Activated naive CD4-positive, alpha-beta T cell treated with anti-CD3 and anti-CD28 coated beads, Interleukin-2, amount 50 U/mL, for 24 hours (primary cell): ENCODE data around the gene FLNA.

ENCODE experiments used
- H3K27ac Mint-ChIP-seq: one replicate; pipeline ENCODE4 v1.8.0; 2021; ENCODE audit warnings: mild to moderate bottlenecking, mixed read lengths
- H3K27me3 Mint-ChIP-seq: one replicate; pipeline ENCODE4 v1.8.0; 2021; ENCODE audit warnings: mixed read lengths
- H3K36me3 Mint-ChIP-seq: one replicate; pipeline ENCODE4 v1.8.0; 2021; ENCODE audit warnings: mixed read lengths
- H3K4me1 Mint-ChIP-seq: one replicate; pipeline ENCODE4 v1.8.0; 2021; ENCODE audit warnings: mixed read lengths
- H3K4me3 Mint-ChIP-seq: one replicate; pipeline ENCODE4 v1.8.0; 2021; ENCODE audit warnings: mild to moderate bottlenecking, mixed read lengths
- H3K9me3 Mint-ChIP-seq: one replicate; pipeline ENCODE4 v1.8.0; 2021; ENCODE audit warnings: mixed read lengths

The FLNA gene

DNA sequence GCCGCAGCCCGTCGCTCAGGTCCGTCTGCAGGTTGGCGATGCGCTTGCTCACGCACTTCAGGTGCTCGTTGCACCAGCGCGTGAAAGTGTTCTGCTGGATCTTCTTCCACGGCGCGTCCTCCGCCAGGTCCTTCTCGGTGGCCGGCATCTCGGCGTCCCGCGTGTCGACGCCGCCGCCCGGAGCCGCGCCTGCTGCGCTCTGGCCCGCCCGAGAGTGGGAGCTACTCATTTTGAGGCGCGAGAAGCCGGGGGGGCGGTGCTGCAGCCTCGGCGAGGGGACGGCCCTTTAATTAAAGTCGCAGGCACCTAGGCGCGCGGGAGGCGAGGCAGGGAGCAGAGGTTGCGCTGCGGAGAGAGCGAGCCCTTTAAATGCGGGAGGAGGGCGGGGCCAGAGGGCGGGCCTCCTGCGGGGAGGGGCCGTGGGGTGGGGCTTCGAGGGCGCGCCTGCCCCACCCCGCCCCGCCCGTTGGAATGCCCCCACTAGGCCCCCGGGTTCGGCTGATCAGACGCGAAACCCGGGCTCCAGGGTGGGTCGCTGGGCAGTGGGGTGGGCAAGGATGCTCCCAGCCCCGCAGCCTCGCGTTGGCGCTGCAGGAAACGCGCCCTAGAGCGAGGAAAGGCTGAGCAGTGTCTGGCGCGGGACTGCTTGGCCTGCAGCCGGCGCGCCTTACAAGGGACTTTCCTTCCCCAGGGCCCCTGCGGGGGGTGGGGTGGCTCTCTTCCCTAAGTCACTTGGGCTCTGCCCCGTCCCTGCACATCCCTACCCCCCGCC is 3.2 kb downstream of the FLNA start:
- Mint-ChIP-seq H3K9me3 (no peaks in the 10 kb centered on the region), H3K4me3 (peak overlapping the region; percentile 80), H3K27ac (no peak overlapping the region), H3K27me3 (no peaks in the 10 kb centered on the region), H3K4me1 (peaks cover 10% of the 10 kb centered on the region), H3K36me3 (no peaks in the 10 kb centered on the region)

DNA sequence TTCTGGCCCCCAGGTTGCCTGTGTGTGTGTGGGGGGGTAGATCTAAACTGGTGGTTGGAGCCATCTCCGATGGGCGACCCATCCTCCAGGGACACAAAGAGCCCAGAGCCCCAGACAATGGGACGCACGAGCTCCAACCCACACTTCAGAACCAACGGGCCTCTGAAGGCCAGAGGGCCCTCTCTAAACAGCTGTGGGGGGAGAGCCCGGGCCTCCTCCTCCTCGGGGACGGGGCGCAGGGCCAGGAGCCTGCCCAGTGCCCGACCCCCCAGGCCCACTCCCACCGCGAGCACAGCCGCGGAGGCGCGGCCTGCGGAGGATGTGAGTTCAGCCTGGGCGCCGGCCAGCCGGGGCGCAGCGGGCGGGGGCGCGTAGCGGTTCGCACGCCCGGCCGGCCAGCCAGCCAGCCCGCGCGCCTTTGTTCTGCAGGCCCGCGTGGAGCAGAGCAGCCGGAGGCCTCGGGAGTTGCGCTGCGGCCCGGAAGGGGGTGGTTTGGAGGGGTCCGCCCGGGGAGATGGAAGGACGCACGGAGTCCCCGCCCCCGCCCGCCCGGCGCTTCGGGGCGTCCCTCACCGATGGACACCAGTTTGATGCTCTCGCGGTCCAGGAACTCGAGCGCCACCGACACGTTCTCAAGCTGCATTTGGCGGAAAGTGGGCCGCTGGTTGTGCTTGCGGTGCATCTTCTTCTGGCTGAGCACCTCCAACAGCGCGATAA is 4.0 kb downstream of the FLNA start:
- Mint-ChIP-seq H3K36me3 (no peaks in the 10 kb centered on the region), H3K27me3 (no peaks in the 10 kb centered on the region), H3K27ac (peak overlapping the region; percentile 68), H3K4me1 (peaks cover 10% of the 10 kb centered on the region), H3K9me3 (no peaks in the 10 kb centered on the region), H3K4me3 (peak overlapping the region; percentile 97)

DNA sequence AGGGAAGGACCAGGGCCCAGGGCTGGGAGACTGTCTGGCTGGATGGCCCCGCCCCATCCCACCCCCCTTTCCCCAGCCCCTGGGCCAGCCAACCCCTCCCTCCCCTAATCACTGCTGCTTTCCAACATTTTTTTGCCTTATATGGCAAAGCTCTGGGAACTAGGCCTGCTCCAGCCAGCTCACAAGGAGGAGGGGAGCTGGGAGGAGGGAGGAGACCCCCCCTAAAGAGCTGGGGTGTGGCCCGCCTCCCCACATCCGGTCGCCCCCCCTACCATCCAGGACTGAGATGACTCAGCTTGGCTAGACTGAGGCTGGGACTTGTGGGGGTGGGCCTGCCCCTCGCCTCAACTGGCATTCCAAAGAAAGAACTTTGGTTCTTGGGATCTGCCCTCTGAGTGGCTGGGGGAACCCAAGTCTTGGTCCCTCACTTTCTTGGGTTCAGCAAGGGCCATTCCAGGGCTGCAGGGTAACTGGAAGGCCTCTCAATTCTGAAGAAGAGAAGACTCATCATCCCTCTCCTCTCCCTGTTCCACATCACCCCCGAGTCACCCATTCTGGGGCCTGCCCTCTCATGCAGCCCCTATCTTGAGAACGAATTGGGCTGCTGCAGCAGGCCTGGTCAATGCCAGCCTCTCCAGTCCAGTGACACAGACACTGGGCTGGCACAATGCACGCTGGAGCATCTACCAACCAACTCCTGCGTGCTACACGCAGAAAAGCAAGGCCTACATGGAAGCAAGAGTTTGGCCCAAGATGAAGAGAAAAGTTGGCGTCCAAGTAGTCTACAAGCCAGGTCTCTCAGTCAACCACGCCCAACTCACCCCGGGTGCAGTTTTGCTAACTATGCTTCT is 4.8 kb downstream of the FLNA start:
- peak overlapping the region; percentile 68 for H3K27ac Mint-ChIP-seq
- peaks cover 10% of the 10 kb centered on the region for H3K4me1 Mint-ChIP-seq
- H3K4me3 Mint-ChIP-seq = peak overlapping the region; percentile 97
- H3K9me3 Mint-ChIP-seq = no peaks in the 10 kb centered on the region
- H3K36me3 Mint-ChIP-seq = no peaks in the 10 kb centered on the region
- no peaks in the 10 kb centered on the region for H3K27me3 Mint-ChIP-seq

DNA sequence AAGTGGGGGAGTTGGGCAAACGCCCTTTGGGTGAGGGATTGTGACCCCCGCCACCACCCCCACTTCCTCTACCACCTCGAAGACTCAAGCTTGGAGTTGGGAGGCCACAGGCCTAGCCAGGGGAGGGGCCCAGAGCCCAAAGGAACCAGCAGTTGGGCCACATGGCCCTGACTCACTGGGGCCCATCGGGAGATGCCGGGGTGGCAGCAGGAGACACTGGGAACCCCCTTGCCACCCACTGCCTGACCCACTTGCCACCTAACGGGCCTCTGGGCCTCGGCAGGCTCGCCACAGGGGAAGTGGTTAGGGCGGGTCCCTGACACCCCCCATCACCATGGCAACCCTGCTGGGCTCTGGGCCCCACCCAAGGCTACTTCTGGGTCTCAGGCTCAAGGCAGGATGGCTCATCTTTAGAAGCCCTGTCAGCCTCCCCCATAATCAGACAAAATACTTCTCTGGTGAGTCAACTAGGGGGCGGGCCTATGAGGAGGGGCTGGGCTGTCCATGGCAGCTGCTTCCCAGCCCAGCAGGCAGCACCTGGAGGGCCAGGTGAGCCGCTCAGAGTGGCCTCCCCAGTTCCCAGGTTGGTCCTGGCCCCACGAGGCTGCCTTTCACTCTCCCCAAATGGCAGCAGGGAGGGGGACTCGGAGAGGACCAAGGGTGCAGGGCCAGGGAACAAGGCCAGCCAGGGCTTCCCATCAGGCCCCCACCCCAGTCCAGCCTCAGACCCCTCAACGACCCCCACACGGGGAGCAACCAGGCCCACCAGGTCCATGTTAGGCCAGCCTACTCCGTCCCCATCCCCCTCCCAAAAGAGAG is 5.6 kb downstream of the FLNA start:
- H3K4me1 Mint-ChIP-seq = peaks cover 10% of the 10 kb centered on the region
- peak overlapping the region; percentile 79 for H3K4me3 Mint-ChIP-seq
- no peaks in the 10 kb centered on the region for H3K36me3 Mint-ChIP-seq
- no peaks in the 10 kb centered on the region for H3K9me3 Mint-ChIP-seq
- H3K27me3 Mint-ChIP-seq = no peaks in the 10 kb centered on the region
- peak overlapping the region; percentile 79 for H3K27ac Mint-ChIP-seq

DNA sequence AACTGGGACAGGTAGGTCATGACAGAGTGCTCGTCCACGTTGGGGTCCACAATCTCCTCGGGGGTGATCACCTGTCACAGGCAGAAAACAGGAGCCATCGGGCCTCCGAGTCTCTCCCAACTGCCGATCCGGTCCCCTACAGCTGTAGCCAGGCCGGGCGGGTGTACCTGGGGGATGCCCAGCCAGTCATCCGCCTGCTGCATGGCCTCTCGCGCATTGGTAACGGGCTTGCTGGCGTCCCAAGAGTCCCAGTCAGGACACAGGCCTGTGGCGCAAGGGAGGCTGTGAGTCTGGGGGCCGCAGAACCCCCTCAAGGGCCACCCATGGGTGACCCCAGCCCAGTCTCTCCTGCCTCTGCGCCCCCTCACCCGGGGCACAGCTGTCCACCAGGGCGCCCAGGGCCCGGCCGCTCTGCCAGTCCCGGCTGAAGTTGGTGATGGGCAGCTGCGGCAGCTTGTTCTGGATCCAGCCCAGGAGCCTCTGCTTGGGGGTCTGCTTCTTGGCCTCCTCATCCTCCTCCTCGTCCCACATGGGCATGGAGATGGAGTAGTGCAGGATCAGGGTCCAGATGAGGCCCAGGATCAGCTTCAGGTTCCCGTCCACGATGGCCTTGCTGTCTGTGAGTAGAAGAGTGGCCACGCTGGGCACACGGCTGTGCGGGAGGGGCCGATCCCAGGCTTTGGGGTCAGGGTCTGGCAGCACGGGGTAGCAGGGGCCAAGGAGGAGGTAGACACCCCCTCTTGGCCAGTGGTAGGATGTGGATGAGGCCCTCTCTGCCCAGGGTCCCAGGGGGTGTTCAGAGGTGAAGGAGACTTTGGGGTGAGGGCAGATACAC is 6.7 kb downstream of the FLNA start:
- no peaks in the 10 kb centered on the region for H3K9me3 Mint-ChIP-seq
- H3K27me3 Mint-ChIP-seq = no peaks in the 10 kb centered on the region
- H3K4me1 Mint-ChIP-seq = peaks cover 5% of the 10 kb centered on the region
- peak overlapping the region; percentile 79 for H3K4me3 Mint-ChIP-seq
- peak overlapping the region; percentile 79 for H3K27ac Mint-ChIP-seq
- H3K36me3 Mint-ChIP-seq = no peaks in the 10 kb centered on the region

DNA sequence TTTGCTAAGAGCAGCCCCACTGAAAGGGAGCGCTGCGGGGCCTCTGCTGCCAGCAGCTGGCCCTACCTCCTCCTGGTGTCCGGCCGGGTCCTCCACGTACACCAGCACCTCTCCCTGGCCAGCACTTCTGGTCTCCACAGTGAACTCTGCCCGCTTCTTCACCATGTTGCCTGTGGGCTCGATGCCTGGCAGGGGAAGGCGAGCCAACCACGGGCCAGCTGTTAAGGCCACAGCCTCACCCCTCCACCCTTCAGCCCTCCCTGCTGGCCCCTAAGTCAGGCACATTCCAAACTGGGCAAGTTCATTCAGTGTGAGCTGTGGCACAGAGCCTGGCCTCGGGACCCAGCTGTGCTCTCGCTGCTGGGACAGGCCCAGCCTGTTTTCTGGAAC is 7.8 kb downstream of the FLNA start:
- H3K27me3 Mint-ChIP-seq = no peaks in the 10 kb centered on the region
- no peaks in the 10 kb centered on the region for H3K36me3 Mint-ChIP-seq
- no peaks in the 10 kb centered on the region for H3K4me1 Mint-ChIP-seq
- no peaks in the 10 kb centered on the region for H3K9me3 Mint-ChIP-seq
- no peak overlapping the region for H3K27ac Mint-ChIP-seq
- no peak overlapping the region for H3K4me3 Mint-ChIP-seq

DNA sequence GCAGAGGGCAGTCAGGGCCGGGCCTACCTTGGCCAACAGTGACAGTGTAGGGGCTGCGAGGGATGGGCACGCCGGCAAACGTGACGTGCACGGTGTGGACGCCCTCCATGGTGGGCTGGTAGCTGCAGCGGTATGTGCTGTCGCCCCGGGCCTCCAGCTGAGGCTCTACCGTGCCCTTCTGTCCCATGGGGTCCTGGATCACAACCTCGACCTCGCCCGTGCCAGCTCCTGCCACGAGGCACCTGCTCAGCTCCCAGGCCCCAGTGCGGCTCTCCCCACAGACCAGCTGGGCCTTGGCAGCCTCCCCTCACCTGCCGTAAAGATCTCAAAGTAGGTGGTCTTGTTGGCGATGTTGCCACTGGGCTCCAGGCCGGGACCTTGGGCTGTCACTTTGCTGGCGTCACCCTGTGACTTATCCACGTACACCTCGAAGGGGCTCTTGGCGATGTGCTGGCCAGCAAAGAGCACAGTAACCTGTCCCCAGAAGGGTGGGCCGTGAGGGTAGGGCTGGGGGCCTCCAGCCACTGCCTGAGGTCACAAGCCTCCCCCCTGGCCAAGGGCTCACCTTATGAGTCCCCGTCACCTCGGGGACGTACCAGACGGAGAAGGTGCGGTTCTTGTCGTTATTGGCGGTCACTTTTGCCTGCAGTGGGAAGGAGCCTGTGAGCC is 8.3 kb downstream of the FLNA start:
- Mint-ChIP-seq H3K4me3 (no peak overlapping the region), H3K4me1 (no peaks in the 10 kb centered on the region), H3K27me3 (no peaks in the 10 kb centered on the region), H3K36me3 (no peaks in the 10 kb centered on the region), H3K27ac (no peak overlapping the region), H3K9me3 (no peaks in the 10 kb centered on the region)

DNA sequence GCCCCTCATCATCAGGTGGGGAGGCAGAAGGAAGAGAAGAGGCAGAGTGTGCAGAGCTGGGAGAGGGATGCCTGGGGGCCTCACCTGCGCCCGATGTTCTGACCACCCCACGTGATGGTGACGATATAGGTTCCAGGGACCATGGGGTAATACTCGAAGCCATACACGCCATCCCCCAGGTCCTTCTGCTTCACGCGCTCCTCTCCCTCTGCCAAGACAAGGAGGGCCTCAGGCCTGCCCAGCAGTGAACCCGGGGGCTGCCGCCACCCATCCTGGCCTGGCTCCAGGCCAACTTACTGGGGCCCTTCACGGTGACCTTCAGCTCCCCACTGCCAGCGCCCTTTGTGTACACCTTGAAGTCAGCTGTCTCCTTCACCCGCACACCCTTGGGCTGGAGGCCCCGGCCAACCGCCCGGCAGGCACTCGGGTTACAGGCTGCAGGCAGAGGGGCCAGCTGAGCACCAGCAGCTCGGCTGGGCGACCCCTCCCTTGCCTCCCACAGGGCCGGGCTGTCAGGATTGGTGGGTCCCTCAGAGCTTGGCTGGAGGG is 9.3 kb downstream of the FLNA start:
- Mint-ChIP-seq H3K27me3 (no peaks in the 10 kb centered on the region), H3K4me3 (no peak overlapping the region), H3K9me3 (no peaks in the 10 kb centered on the region), H3K27ac (no peak overlapping the region), H3K4me1 (no peaks in the 10 kb centered on the region), H3K36me3 (no peaks in the 10 kb centered on the region)

DNA sequence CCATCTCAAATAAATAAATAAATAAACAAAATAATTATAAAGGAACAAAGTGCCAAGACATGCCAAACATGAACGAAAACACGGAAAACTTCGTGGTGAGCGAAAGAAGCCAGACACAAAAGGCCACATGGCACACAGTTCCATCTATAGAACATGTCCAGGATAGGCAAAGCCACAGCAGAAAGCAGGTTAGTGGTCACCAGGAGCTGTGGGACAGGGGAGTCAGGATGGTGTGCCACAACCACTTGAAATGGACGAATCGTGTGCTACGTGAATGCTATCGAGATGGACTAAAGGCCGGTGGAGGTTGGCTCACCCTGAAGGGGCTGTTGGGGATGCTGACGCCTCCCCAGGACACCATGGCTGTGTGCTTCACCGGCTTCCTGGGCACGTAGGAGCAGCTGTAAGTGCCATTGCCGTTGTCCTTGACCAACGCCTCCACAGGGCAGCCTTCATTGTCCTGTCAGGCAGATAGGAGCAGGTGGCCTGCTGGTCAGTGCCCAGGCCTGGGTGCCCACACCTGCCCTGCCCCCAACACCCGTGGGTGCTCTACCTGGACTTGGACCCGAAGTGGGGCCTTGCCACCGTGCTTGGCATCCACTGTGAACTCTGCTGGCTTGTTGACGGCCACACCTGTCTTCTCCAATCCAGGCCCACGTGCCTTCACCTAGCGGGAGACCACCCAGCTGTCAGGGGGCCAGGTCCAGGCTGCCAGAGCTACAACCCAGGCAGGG is 10.6 kb downstream of the FLNA start:
- H3K27ac Mint-ChIP-seq = no peak overlapping the region
- no peaks in the 10 kb centered on the region for H3K36me3 Mint-ChIP-seq
- no peaks in the 10 kb centered on the region for H3K9me3 Mint-ChIP-seq

DNA sequence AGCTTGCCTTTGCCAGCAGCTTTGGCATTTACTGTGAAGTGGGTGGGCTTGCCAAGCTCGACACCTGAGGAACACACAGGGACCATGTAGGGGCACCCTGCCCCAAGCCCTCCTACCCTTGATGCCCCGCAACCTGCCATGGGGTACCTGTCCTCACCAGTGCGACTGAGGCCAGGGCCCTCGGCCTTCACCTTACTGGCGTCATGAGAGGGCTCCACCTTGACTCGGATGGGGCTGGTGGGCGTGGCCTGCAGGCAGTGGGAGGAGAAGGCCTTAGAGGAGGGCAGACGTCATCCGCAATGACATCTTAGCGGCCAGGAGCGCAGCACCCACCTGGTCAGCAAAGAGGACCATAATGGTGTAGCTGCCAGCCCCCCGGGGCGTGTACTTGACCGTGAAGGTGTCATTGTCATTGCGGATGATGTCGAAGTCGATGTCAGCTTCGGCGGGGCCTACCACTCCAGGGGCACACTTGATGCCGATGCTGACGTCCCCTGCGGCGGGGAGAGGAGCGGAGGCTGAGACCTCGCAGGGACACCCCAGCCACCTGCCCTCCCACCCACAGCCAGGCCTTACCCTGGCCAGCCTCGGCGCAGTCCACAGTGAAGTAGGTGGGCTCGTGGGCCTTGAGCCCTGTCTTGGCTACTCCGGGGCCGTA is 12.2 kb downstream of the FLNA start:
- Mint-ChIP-seq H3K9me3 (no peaks in the 10 kb centered on the region), H3K27ac (peak overlapping the region; percentile 46), H3K27me3 (no peaks in the 10 kb centered on the region), H3K36me3 (no peaks in the 10 kb centered on the region), H3K4me3 (no peak overlapping the region), H3K4me1 (no peaks in the 10 kb centered on the region)

More for the DNA sequence above, 10.6 kb downstream of the FLNA start:
- Mint-ChIP-seq H3K27me3 (no peaks in the 10 kb centered on the region), H3K4me3 (no peak overlapping the region), H3K4me1 (no peaks in the 10 kb centered on the region)

DNA sequence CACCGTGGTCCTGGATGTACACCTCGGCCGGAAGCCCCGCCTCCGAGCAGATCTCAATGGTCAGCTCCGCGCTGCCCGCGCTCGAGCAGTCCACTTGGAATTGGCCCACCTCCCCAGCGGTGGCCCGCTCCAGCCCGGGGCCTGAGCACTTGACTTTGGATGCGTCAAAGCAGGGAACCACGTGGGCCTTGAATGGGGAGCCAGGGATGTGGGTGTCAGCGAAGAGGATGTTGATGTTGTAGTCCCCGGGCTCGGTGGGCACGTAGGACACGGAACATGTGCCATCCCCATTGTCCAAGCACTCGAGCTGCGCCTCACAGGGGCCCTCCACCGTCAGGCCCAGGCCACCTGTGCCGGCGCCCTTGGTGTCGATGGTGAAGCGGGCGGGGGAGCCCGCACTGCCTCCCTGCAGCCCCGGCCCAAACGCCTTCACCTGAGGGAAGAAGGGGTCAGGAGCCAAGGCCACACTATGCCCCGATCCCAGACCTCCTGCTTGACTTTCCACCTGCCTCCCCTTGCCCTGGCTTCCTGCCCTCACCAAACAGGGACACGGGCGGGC is 14.2 kb downstream of the FLNA start:
- no peak overlapping the region for H3K4me3 Mint-ChIP-seq
- no peaks in the 10 kb centered on the region for H3K36me3 Mint-ChIP-seq
- H3K9me3 Mint-ChIP-seq = no peaks in the 10 kb centered on the region
- no peak overlapping the region for H3K27ac Mint-ChIP-seq
- peaks cover 4% of the 10 kb centered on the region for H3K4me1 Mint-ChIP-seq
- H3K27me3 Mint-ChIP-seq = no peaks in the 10 kb centered on the region

DNA sequence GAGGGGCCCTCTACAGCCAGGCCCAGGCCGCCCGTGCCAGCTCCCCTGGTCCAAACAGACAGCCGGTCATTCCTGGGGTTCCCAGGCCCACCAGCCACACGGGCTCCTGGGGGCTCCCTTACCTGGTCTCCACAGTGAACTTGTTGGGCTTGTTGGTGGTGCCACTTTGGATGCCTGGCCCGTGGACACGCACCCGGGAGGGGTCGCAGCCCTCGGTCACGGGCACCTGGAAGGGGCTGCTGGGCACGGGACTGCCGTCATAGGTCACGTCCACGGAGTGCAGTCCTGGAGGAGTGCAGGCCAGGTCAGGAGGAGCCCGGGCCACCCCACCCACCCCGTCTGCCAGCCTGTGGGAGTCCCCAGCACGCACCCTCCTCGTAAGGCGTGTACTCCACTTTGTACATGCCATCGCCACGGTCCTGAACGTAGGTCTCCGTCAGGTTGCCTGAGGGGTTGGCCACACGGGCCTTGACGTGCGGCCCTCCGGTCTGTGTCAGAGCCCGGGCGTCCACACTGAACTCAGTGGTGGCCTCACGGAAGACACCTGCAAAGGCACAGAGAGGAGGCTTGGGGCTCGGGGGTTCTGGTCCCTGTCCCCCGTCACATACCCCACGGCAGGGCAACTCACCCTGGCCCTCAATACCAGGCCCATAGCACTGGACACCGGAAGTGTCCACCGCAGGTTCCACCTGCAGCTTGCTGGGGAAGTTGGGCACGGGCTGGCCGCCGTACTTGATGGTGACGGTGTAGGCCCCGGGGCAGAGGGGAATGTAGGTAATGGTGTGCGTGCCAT is 14.9 kb downstream of the FLNA start:
- Mint-ChIP-seq H3K27me3 (no peaks in the 10 kb centered on the region), H3K9me3 (no peaks in the 10 kb centered on the region), H3K4me1 (peaks cover 4% of the 10 kb centered on the region), H3K4me3 (no peak overlapping the region), H3K27ac (no peak overlapping the region), H3K36me3 (no peaks in the 10 kb centered on the region)
